Measurements from ENCODE around the gene LIPM.

Gene LIPM

DNA sequence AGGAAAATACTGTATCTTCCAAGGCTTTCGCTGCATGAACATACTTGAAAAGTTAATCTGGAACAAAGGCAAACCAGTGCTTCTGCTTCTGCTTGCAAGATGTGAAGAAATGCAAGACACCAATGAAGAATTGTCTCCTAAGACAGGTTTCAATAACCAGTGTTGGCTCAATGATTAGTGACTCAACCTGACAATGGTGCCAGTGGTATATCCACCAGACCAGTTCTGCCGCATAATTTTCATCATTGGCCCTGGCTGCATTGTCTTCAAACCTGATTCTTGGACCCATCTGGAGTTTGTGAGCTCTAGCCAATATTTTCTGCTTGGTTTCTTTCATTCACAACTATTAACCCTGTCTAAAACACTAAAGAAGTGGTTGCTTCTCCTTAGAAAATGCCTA is 63.9 kb downstream of the LIPM start (continued):
- TF ChIP-seq, protein P1, sequence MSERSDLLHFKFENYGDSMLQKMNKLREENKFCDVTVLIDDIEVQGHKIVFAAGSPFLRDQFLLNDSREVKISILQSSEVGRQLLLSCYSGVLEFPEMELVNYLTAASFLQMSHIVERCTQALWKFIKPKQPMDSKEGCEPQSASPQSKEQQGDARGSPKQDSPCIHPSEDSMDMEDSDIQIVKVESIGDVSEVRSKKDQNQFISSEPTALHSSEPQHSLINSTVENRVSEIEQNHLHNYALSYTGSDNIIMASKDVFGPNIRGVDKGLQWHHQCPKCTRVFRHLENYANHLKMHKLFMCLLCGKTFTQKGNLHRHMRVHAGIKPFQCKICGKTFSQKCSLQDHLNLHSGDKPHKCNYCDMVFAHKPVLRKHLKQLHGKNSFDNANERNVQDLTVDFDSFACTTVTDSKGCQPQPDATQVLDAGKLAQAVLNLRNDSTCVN (tag by site-specific recombination; optimal IDR thresholded peaks at IDR 0.05) = no peak
- TF ChIP-seq HOXC10 (CRISPR knock-in tag; IDR thresholded peaks at IDR 0.05) (no peak), ZNF274 (IDR thresholded peaks at IDR 0.05; ENCODE audit: low read length) (no peak), ZNF274 (tag by site-specific recombination; IDR thresholded peaks at IDR 0.05; ENCODE audit: borderline replicate concordance) (no peak)

DNA sequence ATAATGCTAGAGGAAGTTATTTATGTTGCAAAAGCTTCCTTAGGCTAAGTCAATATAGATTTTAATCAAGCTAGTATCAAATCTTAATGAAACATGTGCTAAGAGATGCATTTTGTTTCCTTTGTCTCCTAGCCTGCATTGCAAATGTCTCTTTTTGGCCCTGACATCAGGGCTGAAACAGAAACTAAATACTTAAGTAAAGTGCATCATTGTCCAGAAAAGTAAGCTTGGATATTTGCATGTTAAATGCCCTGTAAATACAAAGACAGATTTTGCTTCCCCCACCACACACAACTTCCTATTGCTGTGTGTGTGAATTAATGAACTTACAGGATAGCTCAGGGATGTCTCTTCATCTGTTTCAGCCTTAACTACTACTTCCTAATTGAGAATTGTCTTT is 67.6 kb downstream of the LIPM start:
- CTCF ChIA-PET = interaction anchor here (0.5 to 2.1 kb wide), 4 partner anchors 62 to 301 kb away, joined by 3 to 6 read pairs (median 4); no protein-coding TSS in a partner anchor

More for the DNA sequence above, 67.6 kb downstream of the LIPM start:
- POLR2A ChIA-PET = no interaction called here
- TF ChIP-seq, protein P2, sequence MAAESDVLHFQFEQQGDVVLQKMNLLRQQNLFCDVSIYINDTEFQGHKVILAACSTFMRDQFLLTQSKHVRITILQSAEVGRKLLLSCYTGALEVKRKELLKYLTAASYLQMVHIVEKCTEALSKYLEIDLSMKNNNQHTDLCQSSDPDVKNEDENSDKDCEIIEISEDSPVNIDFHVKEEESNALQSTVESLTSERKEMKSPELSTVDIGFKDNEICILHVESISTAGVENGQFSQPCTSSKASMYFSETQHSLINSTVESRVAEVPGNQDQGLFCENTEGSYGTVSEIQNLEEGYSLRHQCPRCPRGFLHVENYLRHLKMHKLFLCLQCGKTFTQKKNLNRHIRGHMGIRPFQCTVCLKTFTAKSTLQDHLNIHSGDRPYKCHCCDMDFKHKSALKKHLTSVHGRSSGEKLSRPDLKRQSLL (tag by site-specific recombination; IDR thresholded peaks at IDR 0.05) = no peak
- TF ChIP-seq ZFHX2 (tag by site-specific recombination; conservative IDR thresholded peaks at IDR 0.05) (no peak), ZNF654 (tag by site-specific recombination; IDR thresholded peaks at IDR 0.05; ENCODE audit: low read depth) (no peak), ZNF157 (tag by site-specific recombination; IDR thresholded peaks at IDR 0.05) (no peak), ZNF658 (tag by site-specific recombination; IDR thresholded peaks at IDR 0.05) (no peak), ZNF423 (tag by site-specific recombination; IDR thresholded peaks at IDR 0.05) (no peak)
- Histone ChIP-seq H3K4me1 (ENCODE audit: control insufficient read depth, insufficient read depth, low read length) (no peaks in the 10 kb centered on the region), H3K27ac (ENCODE audit: extremely low read depth, low read depth, low read length) (no peak overlapping the region), H3K36me3 (ENCODE audit: control insufficient read depth in 2 of 2, insufficient read depth in 1 of 2, low read length in 2 of 2) (no peaks in the 10 kb centered on the region), H3K4me3 (ENCODE audit: low read depth, low read length) (no peak overlapping the region), H3K9me3 (ENCODE audit: control insufficient read depth, insufficient read depth, low read depth, low read length) (no peaks in the 10 kb centered on the region)

Measured in HEK293 (cell line).